Measurements from ENCODE around the gene HIPK2. TPM values are rescaled to one million over a fixed set of nuclear protein-coding genes. Genes with fewer than 3 reads are reported as not detected.

The HIPK2 gene
- total and polyA plus RNA-seq, 2 donors (not counting 3 experiments of a cell fraction or from before 2014, with no cell fraction given), result 9.0 to 43.8 TPM

DNA sequence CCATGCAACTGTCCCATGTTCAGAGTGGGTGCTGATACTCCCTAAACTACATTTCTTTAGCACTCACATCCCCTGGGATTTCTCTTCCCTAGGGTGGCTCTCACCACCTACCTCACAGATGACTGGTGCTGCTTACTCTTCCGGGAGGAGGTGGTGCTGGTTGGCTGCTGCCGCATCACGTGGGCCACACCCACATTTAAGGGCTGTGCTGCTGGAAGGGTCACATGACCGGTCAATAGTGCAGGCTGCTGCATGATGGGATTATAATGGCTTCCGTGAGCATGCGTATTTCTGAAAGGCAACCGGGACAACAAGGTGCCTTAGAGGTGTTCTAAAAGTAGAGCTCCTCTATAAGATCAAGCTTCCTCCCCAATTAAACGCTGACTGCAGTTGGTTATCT is 177.5 kb downstream of the HIPK2 start:
- dilution Hi-C loops (cut with MboI; ENCODE audit: extremely low pct_ligation_motif_present, low sequenced_read_pairs), result loop anchor here (25.0 kb wide), 1 partner anchor 412 kb away; no protein-coding TSS in a partner anchor
- no peaks in the 10 kb centered on the region for H3K9me3 ChIP-seq (replicated peaks; ENCODE audit: control insufficient read depth, insufficient read depth, low read length)
- no peaks in the 10 kb centered on the region for H3K9me1 ChIP-seq (replicated peaks; ENCODE audit: control insufficient read depth, extremely low read depth, insufficient read depth, low read length)
- FAIRE-seq (no peak), DNase-seq (ENCODE audit: low read depth, low spot score) (no peak)
- no peak overlapping the region for H3K4me2 ChIP-seq (ENCODE audit: insufficient read depth, low read length)
- TF ChIP-seq, protein P1, sequence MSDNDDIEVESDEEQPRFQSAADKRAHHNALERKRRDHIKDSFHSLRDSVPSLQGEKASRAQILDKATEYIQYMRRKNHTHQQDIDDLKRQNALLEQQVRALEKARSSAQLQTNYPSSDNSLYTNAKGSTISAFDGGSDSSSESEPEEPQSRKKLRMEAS (IDR thresholded peaks at IDR 0.05; ENCODE audit: insufficient read depth, insufficient read length), result no peak
- TF ChIP-seq POLR2A (IDR thresholded peaks at IDR 0.05; ENCODE audit: low read depth, low read length) (no peak), FOS (IDR thresholded peaks at IDR 0.05; ENCODE audit: borderline replicate concordance, insufficient read depth, low read length) (no peak), GATA2 (IDR thresholded peaks at IDR 0.05; ENCODE audit: insufficient read depth, insufficient read length, low read depth, low read length) (no peak), EZH2 (IDR thresholded peaks at IDR 0.05; ENCODE audit: borderline replicate concordance, low read depth, low read length, severe bottlenecking) (no peak), JUN (IDR thresholded peaks at IDR 0.05; ENCODE audit: borderline replicate concordance, insufficient read depth, insufficient read length, low read depth) (no peak), POLR2AphosphoS5 (IDR thresholded peaks at IDR 0.05; ENCODE audit: insufficient read depth, low read depth, low read length) (no peak), MYC (IDR thresholded peaks at IDR 0.05; ENCODE audit: low read depth, low read length) (no peak)
- TF ChIP-seq, protein P2, sequence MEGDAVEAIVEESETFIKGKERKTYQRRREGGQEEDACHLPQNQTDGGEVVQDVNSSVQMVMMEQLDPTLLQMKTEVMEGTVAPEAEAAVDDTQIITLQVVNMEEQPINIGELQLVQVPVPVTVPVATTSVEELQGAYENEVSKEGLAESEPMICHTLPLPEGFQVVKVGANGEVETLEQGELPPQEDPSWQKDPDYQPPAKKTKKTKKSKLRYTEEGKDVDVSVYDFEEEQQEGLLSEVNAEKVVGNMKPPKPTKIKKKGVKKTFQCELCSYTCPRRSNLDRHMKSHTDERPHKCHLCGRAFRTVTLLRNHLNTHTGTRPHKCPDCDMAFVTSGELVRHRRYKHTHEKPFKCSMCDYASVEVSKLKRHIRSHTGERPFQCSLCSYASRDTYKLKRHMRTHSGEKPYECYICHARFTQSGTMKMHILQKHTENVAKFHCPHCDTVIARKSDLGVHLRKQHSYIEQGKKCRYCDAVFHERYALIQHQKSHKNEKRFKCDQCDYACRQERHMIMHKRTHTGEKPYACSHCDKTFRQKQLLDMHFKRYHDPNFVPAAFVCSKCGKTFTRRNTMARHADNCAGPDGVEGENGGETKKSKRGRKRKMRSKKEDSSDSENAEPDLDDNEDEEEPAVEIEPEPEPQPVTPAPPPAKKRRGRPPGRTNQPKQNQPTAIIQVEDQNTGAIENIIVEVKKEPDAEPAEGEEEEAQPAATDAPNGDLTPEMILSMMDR (IDR thresholded peaks at IDR 0.05; ENCODE audit: extremely low read depth in 1 of 2, insufficient read depth in 1 of 2, low read depth in 1 of 2, low read length in 2 of 2), result no peak
- peaks cover 24% of the 10 kb centered on the region in 2 experiments for H3K36me3 ChIP-seq (ENCODE audit: control insufficient read depth in 2 of 2, extremely low read depth in 1 of 2, insufficient read depth in 2 of 2, low read length in 2 of 2)
- H4K20me1 ChIP-seq (replicated peaks; ENCODE audit: control insufficient read depth, extremely low read depth, insufficient read depth, low read length), result no peaks in the 10 kb centered on the region
- no TSS peak for BruUV-seq (replicated peaks)
- H2AFZ ChIP-seq (ENCODE audit: low read depth, low read length), result no peak overlapping the region
- no peaks in the 10 kb centered on the region for H3K27me3 ChIP-seq (ENCODE audit: control insufficient read depth in 2 of 2, insufficient read depth in 2 of 2, low read length in 2 of 2)
- no peaks in the 10 kb centered on the region for H3K79me2 ChIP-seq (ENCODE audit: control insufficient read depth, insufficient read depth, low read length)
- POLR2A ChIA-PET, result no interaction called here
- H3K9ac ChIP-seq (replicated peaks; ENCODE audit: extremely low read depth, insufficient read depth, low read length), result no peak overlapping the region
- CTCF ChIA-PET, result interaction anchor here (2.9 to 3.3 kb wide), 2 partner anchors 21 to 402 kb away, joined by 22 to 176 read pairs; no protein-coding TSS in a partner anchor
- H3K27ac ChIP-seq (ENCODE audit: insufficient read depth, low read depth, low read length), result no peak overlapping the region
- intact Hi-C loops (cut with micrococcal nuclease), result no loop called here
- no peak overlapping the region for H3K4me3 ChIP-seq (replicated peaks in 1 of 3; ENCODE audit: insufficient read depth in 1 of 3, low read depth in 1 of 3, low read length in 3 of 3)
- H3K4me1 ChIP-seq (ENCODE audit: control insufficient read depth, extremely low read depth, insufficient read depth, low read length), result no peaks in the 10 kb centered on the region

All from endothelial cell of umbilical vein (primary cell).